ENCODE measurements around the gene PPCDC.

The PPCDC gene

GRCh38 chr15:75045332-75046015 lies 22.1 kb downstream of the PPCDC start:
- DNase-seq, result no peak

DNA sequence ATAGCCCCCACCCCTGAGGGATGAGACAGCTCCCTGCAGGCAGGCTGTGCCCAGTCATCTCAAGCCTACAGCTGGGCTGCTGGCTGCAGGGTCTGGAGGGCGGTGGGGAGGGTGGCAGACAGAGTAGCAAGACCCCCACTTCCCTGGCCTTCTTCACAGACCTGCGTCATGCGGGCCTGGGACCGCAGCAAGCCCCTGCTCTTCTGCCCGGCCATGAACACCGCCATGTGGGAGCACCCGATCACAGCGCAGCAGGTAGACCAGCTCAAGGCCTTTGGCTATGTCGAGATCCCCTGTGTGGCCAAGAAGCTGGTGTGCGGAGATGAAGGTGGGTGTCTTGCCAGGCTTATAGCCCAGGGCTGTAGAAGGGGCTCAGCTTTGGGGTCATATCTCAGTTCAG lies 25.0 kb downstream of the PPCDC start:
- no peak for DNase-seq

GRCh38 chr15:75049392-75049791 lies 26.0 kb downstream of the PPCDC start:
- no peak for DNase-seq

DNA sequence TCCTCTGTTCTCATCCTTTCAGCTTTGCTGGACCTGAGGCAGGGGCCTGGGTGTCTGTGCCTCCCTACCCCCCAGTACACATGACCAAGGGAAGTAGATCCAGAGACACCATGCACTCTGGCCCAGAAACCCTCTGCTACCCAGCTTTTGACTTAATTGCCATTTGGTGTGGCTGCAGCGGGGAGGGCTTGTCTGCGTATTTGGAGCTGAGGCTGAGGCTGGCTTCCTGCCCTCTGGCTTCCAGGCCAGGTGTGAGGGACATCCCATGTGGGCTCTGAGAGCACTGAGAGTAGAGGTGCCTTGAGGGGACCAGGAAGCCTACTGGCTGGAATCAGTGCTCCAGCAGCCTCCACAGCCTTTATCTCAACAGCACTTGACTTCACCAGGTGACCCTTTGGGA lies 26.9 kb downstream of the PPCDC start:
- DNase-seq, result no peak

DNA sequence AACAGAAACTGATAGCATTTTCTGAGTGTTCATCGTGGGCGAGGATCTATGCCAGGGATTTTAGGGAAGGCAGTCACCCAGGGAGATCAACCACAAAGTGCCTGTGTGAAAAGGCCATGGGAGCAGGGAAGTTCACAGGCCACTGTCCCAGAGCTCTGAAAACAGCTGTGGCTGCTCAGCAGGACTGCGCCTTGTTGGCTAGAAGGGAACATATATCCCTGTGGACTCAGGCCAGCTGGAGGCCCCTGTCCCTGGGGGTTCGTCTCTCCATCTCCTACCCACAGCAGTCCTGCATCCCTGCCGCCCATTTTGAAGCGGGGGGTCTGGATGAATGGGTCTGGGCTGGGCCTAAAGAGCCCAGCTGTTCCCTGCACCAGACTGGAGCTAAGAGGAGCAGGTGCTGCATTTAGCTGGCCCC lies 27.8 kb downstream of the PPCDC start:
- no peak for DNase-seq

DNA sequence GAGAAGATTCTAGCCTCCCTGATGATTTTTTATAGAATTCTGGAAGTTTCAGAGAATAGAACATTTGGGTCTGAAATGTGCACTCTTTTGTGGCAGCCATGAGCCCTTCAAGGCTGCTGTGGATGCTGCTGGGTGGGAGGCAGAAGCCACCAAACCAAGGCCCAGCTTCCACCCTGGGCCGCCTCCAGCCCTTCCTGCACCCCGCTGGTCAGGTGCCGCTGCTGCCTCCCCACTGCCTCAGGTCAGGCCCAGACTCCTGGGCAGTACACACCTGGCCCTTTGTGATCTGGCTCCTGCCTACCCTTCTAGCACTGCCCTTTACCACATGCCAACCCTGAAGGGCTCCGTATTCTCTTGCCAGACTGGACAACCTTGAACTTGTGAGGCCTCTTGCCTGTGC lies 28.3 kb downstream of the PPCDC start:
- no peak for DNase-seq

GRCh38 chr15:75052972-75053747 lies 29.8 kb downstream of the PPCDC start:
- no peak for DNase-seq

GRCh38 chr15:75053748-75054125 lies 30.3 kb downstream of the PPCDC start:
- DNase-seq, result no peak

DNA sequence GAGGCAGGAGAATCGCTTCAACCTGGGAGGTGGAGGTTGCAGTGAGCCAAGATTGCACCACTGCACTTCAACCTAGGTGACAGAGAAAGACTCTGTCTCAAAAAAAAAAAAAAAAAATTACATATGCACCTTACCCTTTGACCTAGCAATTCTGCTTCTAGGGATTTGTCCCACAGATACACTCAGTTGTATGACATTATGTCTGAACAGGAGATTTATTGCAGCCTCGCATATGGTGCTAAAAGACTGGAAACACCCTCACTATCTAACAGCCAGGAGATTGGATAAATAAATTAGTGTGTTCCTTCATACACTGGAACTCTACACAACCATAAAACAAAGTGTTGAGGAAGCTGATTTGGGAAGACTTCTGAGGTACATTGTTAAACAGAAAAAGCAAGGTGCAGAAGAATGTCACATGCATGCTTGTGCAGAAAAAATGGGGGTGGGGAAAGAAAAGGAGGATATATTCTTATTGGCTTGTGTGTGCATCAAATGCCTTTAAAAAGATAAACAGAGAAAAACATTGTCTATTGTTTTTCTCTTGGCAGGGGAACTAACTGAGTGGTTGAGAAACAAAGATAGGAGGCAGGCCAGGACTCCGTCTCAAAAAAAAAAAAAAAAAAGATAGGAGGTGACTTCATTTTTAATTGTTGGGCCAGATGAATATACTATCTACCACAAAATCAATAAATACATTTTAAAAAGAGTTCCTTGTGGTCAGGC lies 30.9 kb downstream of the PPCDC start:
- peak; percentile 74 for DNase-seq

GRCh38 chr15:75056036-75056435 lies 32.6 kb downstream of the PPCDC start:
- no peak for DNase-seq

DNA sequence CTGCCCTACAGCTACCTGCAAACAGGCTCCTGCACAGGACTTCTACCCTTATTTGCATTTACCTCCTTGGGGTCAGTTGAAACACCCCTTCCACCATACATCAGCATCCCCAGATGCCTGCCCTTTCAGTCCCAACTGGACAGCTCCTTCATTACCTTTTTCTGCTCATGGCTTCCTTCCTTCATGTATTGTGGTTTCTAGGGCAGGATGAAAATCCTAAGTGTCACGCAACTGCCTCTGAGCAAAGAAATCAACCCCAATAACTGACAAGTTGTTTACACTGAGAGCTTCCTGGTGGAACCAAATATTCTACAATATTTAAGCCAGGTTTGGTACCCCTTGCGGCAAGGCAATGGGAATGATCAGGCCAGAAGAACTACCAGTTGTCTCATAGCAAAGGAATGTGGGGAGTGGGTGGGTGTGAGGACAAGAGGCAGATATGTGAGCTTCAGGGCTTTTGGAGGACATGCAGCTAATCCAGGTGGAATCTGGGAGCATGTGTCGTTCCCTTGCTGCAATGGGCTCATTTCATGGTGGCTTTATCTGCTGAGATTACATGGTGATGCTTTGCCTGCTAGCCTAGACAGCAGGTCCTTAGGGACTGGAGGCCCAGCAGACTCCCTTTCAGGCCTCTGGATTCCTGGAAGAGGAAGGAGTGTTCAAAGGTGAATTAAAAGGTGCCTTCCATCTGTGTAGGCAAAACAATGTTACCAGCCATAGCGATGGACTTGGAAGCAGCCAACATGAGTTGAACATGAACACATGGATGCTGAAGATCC lies 34.9 kb downstream of the PPCDC start:
- no peak for DNase-seq

DNA sequence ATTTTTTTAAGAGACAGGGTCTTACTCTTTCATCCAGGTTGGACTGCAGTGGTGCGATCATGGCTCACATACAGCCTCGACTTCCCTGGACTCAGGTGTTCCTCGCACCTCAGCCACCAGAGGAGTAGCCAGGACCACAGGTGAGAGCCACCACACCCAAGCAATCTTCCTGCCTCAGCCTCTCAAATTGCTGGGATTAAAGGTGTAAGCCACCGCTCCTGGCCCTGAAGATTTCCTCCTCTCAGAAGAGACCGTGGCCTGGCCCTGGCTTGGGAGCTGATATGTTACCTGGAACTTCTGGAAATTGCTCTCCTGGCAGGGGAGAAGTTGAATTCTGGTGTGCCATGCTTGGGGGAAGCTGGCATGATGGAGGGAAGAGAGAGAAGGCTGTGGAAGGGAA lies 36.2 kb downstream of the PPCDC start:
- DNase-seq, result no peak

- peak; percentile 44 for DNase-seq
Measured at GRCh38 chr15:75061272-75061671, 37.9 kb downstream of the PPCDC start.

DNA sequence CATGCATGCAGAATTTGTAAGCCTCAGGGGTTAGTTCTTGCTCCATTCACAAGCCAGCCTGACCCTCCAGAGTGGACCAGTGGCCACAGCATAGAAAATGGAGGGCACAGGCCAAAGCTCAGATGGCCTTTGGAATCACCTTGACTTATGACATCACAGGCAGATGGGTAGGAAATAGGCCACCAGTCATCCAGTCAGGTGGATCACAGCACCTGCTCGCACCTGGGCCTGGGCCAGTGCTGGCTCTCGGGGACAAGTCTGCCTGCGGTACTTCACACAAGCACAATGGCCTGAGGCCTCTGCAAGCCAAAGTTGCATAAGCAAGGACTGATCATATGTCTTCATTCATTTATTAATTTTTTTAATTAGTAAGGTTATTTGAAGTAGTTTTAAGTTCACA lies 39.3 kb downstream of the PPCDC start:
- no peak for DNase-seq

DNA sequence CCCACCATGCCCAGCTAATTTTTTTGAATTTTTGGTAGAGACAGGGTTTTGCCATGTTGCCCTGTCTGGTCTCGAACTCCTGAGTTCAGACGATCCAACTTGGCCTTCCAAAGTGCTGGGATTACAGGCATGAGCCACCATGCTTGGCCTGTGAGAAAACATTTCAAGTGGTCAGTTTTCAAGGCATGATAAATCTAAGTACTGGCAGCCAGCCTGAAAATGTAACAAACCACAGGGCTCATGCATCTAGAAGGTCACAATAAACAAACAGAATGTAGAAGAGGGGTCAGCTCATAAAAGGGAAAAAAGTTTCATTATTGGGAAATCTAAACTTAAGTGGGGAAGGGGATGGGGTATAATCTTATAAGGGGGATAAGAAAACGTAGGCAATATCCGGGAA lies 39.9 kb downstream of the PPCDC start:
- DNase-seq, result no peak

DNA sequence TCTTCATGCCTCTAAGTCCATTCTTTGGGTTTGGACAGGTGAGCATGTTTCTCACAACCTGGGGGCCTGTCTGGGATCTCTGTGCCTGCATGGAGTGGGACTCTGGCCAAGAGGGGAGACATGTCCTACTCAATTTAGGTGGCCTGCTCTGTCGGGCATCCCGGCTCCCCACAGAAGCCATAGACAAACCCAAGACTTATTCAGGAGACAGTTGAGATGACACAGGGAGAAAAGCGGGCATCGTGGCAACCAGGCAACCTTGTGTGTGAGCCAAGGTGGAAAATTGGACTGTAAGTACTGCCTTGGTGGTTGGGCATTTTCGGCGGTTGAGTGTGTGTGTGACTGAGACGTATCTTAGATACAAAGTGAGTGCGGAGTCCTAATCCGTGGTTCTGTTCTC lies 40.5 kb downstream of the PPCDC start:
- DNase-seq, result no peak

GRCh38 chr15:75064846-75065245 lies 41.5 kb downstream of the PPCDC start:
- no peak for DNase-seq

DNA sequence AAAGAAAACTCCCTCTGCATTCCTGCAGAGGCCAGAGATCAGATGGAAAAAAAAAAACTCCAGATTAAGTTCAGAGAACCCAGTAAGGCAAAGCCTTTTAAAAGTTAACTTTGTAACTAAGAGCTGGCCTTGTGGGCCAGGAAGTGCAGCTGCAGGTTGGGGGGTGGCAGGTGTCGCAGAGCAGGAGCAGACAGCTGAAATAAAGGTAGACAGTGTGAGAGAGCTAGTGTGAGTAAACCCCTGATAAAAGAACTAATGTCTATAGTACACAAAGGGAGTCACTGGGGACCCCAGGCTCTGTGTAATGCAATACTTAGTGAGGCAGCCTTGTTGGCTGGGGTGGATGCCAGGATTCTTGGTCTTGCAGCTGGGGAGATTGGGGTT lies 42.1 kb downstream of the PPCDC start:
- DNase-seq, result peak; percentile 48

GRCh38 chr15:75065851-75066509 lies 42.6 kb downstream of the PPCDC start:
- peak; percentile 83 for DNase-seq

- peak; percentile 86 for DNase-seq
Measured at GRCh38 chr15:75067123-75067830, 43.9 kb downstream of the PPCDC start.

GRCh38 chr15:75068748-75069147 lies 45.4 kb downstream of the PPCDC start:
- no peak for DNase-seq

Data from hematopoietic multipotent progenitor cell treated with erythropoietin and hydrocortisone succinate and interleukin-3 and kit ligand, for 8 days (in vitro differentiated cells).